ENCODE measurements around the gene GSG1. TPM values are rescaled to one million over a fixed set of nuclear protein-coding genes. Genes with fewer than 3 reads are reported as not detected.
A peak's percentile ranks its signal among the peaks of the same experiment; 100 is the strongest.

GSG1 gene
- not detected in 2 replicates for total RNA-seq

GRCh38 chr12:13103391-13104033 is at the start of gene GSG1:
Gene GSG1 (minus strand): TSS chr12:13103667. CDS start chr12:13103512, 155 bp downstream.
- Mint-ChIP-seq H3K27me3 (peaks cover 11% of the 10 kb centered on the region), H3K4me1 (peaks cover 39% of the 10 kb centered on the region), H3K9me3 (no peaks in the 10 kb centered on the region), H3K36me3 (ENCODE audit: low read depth) (no peaks in the 10 kb centered on the region), H3K27ac (peak within 1 kb of the TSS; percentile 57), H3K4me3 (no peak within 1 kb of the TSS)
- DNase-seq = peak; percentile 61
- intact Hi-C loops (cut with micrococcal nuclease) = loop anchor here (5.0 to 10.0 kb wide), 2 partner anchors 244 to 1851 kb away; no protein-coding TSS in a partner anchor

DNA sequence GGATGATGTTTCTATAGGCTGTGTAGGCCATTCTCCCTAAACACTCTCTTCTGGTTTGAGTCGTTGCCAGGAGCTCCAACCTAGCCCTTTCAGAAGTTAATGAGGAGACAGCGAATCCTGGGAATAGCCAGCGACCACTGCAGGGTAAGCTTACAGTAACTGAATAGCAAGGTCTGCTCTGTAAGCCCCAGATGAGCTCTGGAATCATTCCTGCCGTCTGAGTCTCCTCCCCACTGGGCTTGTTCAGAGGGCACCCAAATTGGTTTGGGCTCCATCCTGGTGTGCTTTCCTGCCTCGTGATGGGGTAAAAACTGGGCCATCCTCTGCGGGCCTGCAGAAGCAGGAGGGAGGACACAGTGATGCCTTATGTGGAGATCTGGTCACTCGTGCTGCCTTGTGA is 49.7 kb upstream of the GSG1 start:
- Mint-ChIP-seq H3K27ac (no peak overlapping the region), H3K9me3 (no peaks in the 10 kb centered on the region)

GRCh38 chr12:13152756-13153155 is 49.3 kb upstream of the GSG1 start:
- H3K27ac Mint-ChIP-seq = no peak overlapping the region
- H3K4me1 Mint-ChIP-seq = peaks cover 5% of the 10 kb centered on the region
- H3K27me3 Mint-ChIP-seq = peaks cover 19% of the 10 kb centered on the region
- intact Hi-C loops (cut with micrococcal nuclease) = no loop called here
- H3K36me3 Mint-ChIP-seq (ENCODE audit: low read depth) = no peaks in the 10 kb centered on the region
- H3K4me3 Mint-ChIP-seq = no peak overlapping the region
- H3K9me3 Mint-ChIP-seq = no peaks in the 10 kb centered on the region
- no peak for DNase-seq

More for the DNA sequence above, 49.7 kb upstream of the GSG1 start:
- Mint-ChIP-seq H3K4me1 (peaks cover 5% of the 10 kb centered on the region), H3K27me3 (peaks cover 21% of the 10 kb centered on the region), H3K36me3 (ENCODE audit: low read depth) (no peaks in the 10 kb centered on the region), H3K4me3 (no peak overlapping the region)
- intact Hi-C loops (cut with micrococcal nuclease) = no loop called here
- DNase-seq = no peak

DNA sequence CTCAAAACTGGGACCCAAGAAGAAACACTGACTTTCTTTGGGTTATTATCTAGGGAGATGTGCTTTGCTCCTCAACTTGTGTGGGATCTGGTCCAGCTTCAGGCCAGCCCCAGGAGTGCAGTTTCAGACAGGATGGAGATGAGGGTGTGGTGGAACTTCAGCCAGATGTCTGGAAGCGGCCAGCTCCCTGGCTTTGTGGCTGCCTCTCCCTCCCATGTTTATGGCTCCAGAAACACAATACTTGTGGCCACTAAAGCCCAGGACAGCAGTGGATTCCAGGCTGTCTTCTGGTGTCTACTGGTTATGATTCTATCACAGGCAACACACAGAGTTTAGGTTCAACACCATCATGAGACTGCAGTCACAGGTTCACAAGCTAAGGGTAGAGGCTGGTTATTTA is 48.8 kb upstream of the GSG1 start:
- intact Hi-C loops (cut with micrococcal nuclease) = no loop called here
- H3K9me3 Mint-ChIP-seq = no peaks in the 10 kb centered on the region
- H3K27ac Mint-ChIP-seq = no peak overlapping the region
- DNase-seq = no peak
- H3K4me1 Mint-ChIP-seq = peaks cover 5% of the 10 kb centered on the region
- H3K27me3 Mint-ChIP-seq = peaks cover 16% of the 10 kb centered on the region
- H3K4me3 Mint-ChIP-seq = no peak overlapping the region
- H3K36me3 Mint-ChIP-seq (ENCODE audit: low read depth) = no peaks in the 10 kb centered on the region

- H3K27ac Mint-ChIP-seq = no peak overlapping the region
- intact Hi-C loops (cut with micrococcal nuclease) = no loop called here
- peaks cover 8% of the 10 kb centered on the region for H3K4me1 Mint-ChIP-seq
- no peak for DNase-seq
- no peak overlapping the region for H3K4me3 Mint-ChIP-seq
- peaks cover 11% of the 10 kb centered on the region for H3K27me3 Mint-ChIP-seq
- H3K9me3 Mint-ChIP-seq = no peaks in the 10 kb centered on the region
- no peaks in the 10 kb centered on the region for H3K36me3 Mint-ChIP-seq (ENCODE audit: low read depth)
Measured at GRCh38 chr12:13149411-13149810, 45.9 kb upstream of the GSG1 start.

- Mint-ChIP-seq H3K27ac (no peak overlapping the region), H3K4me1 (peaks cover 10% of the 10 kb centered on the region), H3K4me3 (no peak overlapping the region), H3K27me3 (peaks cover 11% of the 10 kb centered on the region), H3K9me3 (no peaks in the 10 kb centered on the region), H3K36me3 (ENCODE audit: low read depth) (no peaks in the 10 kb centered on the region)
- intact Hi-C loops (cut with micrococcal nuclease) = no loop called here
- no peak for DNase-seq
Measured at GRCh38 chr12:13148485-13148847, 45.0 kb upstream of the GSG1 start.

- no peak overlapping the region for H3K27ac Mint-ChIP-seq
- H3K9me3 Mint-ChIP-seq = no peaks in the 10 kb centered on the region
- H3K27me3 Mint-ChIP-seq = peaks cover 11% of the 10 kb centered on the region
- no peak overlapping the region for H3K4me3 Mint-ChIP-seq
- no peaks in the 10 kb centered on the region for H3K36me3 Mint-ChIP-seq (ENCODE audit: low read depth)
- DNase-seq = no peak
- H3K4me1 Mint-ChIP-seq = peaks cover 10% of the 10 kb centered on the region
- intact Hi-C loops (cut with micrococcal nuclease) = no loop called here
Measured at GRCh38 chr12:13147688-13148484, 44.4 kb upstream of the GSG1 start.

DNA sequence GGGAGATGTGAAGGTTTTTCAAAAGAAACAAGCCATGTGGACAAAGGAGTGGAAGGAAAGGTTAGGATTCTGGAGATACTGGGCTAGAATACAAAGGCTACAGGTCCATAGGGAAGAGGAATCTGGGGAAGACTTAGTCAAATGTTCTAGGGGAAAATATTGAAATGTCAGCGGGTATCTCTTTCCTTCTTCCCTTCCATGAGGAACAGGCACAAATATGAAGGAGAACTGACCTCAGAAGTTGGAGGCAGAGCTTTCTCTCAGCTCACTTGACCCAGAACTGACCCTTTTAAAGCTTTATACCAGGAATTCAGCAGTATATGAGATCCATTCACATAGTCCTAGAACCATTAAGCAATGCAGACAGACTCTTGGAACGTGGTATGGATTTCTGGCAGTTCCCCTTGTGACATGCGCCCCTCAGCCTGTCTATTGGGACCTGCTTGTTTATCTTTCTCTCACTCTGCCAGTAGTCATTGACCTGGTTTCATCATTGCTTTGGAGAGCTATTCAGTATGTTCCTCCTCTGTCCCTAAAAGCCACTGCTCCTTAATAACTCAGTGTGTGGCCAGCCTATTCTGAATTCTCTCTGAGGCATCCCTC is 43.0 kb upstream of the GSG1 start:
- Mint-ChIP-seq H3K36me3 (ENCODE audit: low read depth) (no peaks in the 10 kb centered on the region), H3K4me3 (no peak overlapping the region), H3K27me3 (peaks cover 10% of the 10 kb centered on the region), H3K9me3 (no peaks in the 10 kb centered on the region), H3K4me1 (peaks cover 10% of the 10 kb centered on the region), H3K27ac (no peak overlapping the region)
- DNase-seq = no peak
- intact Hi-C loops (cut with micrococcal nuclease) = no loop called here

GRCh38 chr12:13144266-13144828 is 40.9 kb upstream of the GSG1 start:
- Mint-ChIP-seq H3K27ac (no peak overlapping the region), H3K36me3 (ENCODE audit: low read depth) (no peaks in the 10 kb centered on the region), H3K9me3 (no peaks in the 10 kb centered on the region), H3K4me3 (no peak overlapping the region), H3K4me1 (peaks cover 10% of the 10 kb centered on the region), H3K27me3 (peaks cover 2% of the 10 kb centered on the region)
- intact Hi-C loops (cut with micrococcal nuclease) = no loop called here
- DNase-seq = no peak

GRCh38 chr12:13142747-13143146 is 39.3 kb upstream of the GSG1 start:
- Mint-ChIP-seq H3K36me3 (ENCODE audit: low read depth) (no peaks in the 10 kb centered on the region), H3K9me3 (no peaks in the 10 kb centered on the region), H3K4me3 (no peak overlapping the region), H3K4me1 (peaks cover 10% of the 10 kb centered on the region), H3K27me3 (peaks cover 2% of the 10 kb centered on the region), H3K27ac (no peak overlapping the region)
- no peak for DNase-seq
- intact Hi-C loops (cut with micrococcal nuclease) = no loop called here

DNA sequence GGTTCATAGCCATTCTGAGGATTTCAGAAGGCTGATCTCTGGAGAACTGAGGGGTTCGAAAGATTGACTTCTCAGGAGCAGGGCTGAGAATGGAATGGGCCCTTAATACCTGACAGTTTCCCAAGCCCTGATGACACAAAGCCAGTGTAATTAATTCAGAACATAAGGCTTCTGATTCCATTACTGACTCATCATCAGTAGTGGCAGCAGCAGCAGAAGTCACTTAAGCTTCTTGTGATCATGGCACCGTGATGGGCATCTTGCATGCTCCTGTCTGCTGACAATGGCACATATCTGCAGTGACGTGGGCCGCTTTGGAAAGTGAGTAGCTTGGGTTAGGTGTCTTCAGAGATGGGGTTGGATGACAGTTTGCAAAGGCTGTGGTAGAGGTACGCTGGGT is 38.2 kb upstream of the GSG1 start:
- intact Hi-C loops (cut with micrococcal nuclease) = no loop called here
- H3K27ac Mint-ChIP-seq = no peak overlapping the region
- H3K9me3 Mint-ChIP-seq = no peaks in the 10 kb centered on the region
- H3K27me3 Mint-ChIP-seq = peaks cover under 1% of the 10 kb centered on the region
- no peak overlapping the region for H3K4me3 Mint-ChIP-seq
- no peaks in the 10 kb centered on the region for H3K36me3 Mint-ChIP-seq (ENCODE audit: low read depth)
- DNase-seq = no peak
- H3K4me1 Mint-ChIP-seq = peaks cover 10% of the 10 kb centered on the region

- Mint-ChIP-seq H3K9me3 (no peaks in the 10 kb centered on the region), H3K27me3 (peaks cover 12% of the 10 kb centered on the region), H3K4me1 (no peaks in the 10 kb centered on the region), H3K36me3 (ENCODE audit: low read depth) (no peaks in the 10 kb centered on the region), H3K4me3 (no peak overlapping the region), H3K27ac (no peak overlapping the region)
- intact Hi-C loops (cut with micrococcal nuclease) = no loop called here
- DNase-seq = no peak
Measured at GRCh38 chr12:13135371-13136178, 32.1 kb upstream of the GSG1 start.

DNA sequence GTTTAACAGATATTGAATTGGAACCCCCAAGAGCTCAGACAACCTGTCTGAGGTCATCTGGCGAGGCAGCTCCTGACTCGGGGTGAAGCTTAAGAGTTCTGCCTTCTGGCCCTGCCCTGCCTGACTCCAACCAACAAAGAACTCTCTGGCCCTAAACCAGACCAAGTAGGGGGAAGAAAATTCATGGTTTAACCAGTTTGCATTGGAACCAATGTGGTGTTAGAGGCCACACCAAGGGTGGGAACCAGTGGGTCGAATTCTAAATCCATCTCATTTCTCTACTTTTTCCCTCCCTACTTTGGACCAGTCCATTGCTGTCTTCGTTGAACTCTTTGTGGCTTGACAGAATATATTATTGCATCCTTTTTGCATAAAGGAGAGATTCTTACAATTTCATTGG is 30.4 kb upstream of the GSG1 start:
- no peak overlapping the region for H3K4me3 Mint-ChIP-seq
- no peaks in the 10 kb centered on the region for H3K9me3 Mint-ChIP-seq
- H3K27me3 Mint-ChIP-seq = peaks cover 13% of the 10 kb centered on the region
- no peak overlapping the region for H3K27ac Mint-ChIP-seq
- no peak for DNase-seq
- no peaks in the 10 kb centered on the region for H3K36me3 Mint-ChIP-seq (ENCODE audit: low read depth)
- intact Hi-C loops (cut with micrococcal nuclease) = no loop called here
- no peaks in the 10 kb centered on the region for H3K4me1 Mint-ChIP-seq

Data from activated CD4-positive, alpha-beta T cell treated with anti-CD3 and anti-CD28 coated beads, Interleukin-2, amount 10 ng/mL, durations not matched to agents 24 days and 14 days (primary cell).